GM19324 (cell line): ENCODE measurements around the gene C3orf33.

Experiments
- ATAC-seq: cut with Tn5 transposase; IDR thresholded peaks from one replicate; pipeline ENCODE4 v1.9.1; 2021; ENCODE audit warnings: mild to moderate bottlenecking, moderate library complexity; ENCODE audit not compliant: unreplicated experiment, low FRiP score

Gene C3orf33

GRCh38 chr3:155744010-155744625, 62.0 kb downstream of the C3orf33 start:
- ATAC-seq, result peak; percentile 12

- ATAC-seq, result no peak
These were observed 62.5 kb downstream of the C3orf33 start for GRCh38 chr3:155743606-155744005.

- ATAC-seq, result no peak
These were observed 63.6 kb downstream of the C3orf33 start for GRCh38 chr3:155742349-155742965.

- ATAC-seq, result no peak
These were observed 64.5 kb downstream of the C3orf33 start for GRCh38 chr3:155741603-155742002.

- no peak for ATAC-seq
These were observed 65.0 kb downstream of the C3orf33 start for GRCh38 chr3:155741101-155741500.

GRCh38 chr3:155739154-155739553, 66.9 kb downstream of the C3orf33 start:
- no peak for ATAC-seq

- no peak for ATAC-seq
These were observed 67.5 kb downstream of the C3orf33 start for GRCh38 chr3:155738580-155739076.

- peak; percentile 94 for ATAC-seq
These were observed 68.1 kb downstream of the C3orf33 start for GRCh38 chr3:155737844-155738460.

- ATAC-seq, result no peak
These were observed 69.7 kb downstream of the C3orf33 start for GRCh38 chr3:155736381-155736780.

- ATAC-seq, result no peak
These were observed 75.2 kb downstream of the C3orf33 start for GRCh38 chr3:155730843-155731242.

- no peak for ATAC-seq
These were observed 78.2 kb downstream of the C3orf33 start for GRCh38 chr3:155727836-155728235.

GRCh38 chr3:155714295-155714718, 91.8 kb downstream of the C3orf33 start:
- ATAC-seq, result no peak
